Upper lobe of left lung (tissue), 6 donors: ENCODE results near the gene PRR30. TPM values are rescaled to one million over a fixed set of nuclear protein-coding genes. Genes with fewer than 3 reads are reported as not detected.

Source experiments
- ATAC-seq, 2 donors: fragments of 200-7000 bp; cut with Tn5 transposase; one replicate each; pipeline ENCODE4 v1.9.1; 2022; ENCODE audit warnings: mild to moderate bottlenecking in 2 of 2, moderate library complexity in 2 of 2; ENCODE audit not compliant: low FRiP score in 2 of 2
- DNase-seq, 2 donors: peaks; one replicate each; pipeline ENCODE4 v3.0.0-alpha.2; 2019 to 2020
- H3K27ac ChIP-seq, 4 donors: fragments of 200-600 bp; sonication (generic); one replicate each; pipeline ENCODE4 v1.5.1; 2016 to 2019
- H3K27me3 ChIP-seq, 4 donors: fragments of 200-600 bp; sonication (generic); one replicate each; pipeline ENCODE4 v1.5.1; 2017 to 2019
- H3K36me3 ChIP-seq, 4 donors: fragments of 200-600 bp; sonication (generic); one replicate each; pipeline ENCODE4 v1.5.1; 2016 to 2019
- H3K4me1 ChIP-seq, 4 donors: fragments of 200-600 bp; sonication (generic); one replicate each; pipeline ENCODE4 v1.5.1; 2018 to 2019
- H3K4me3 ChIP-seq, 4 donors: fragments of 200-600 bp; sonication (generic); one replicate each; pipeline ENCODE4 v1.5.1; 2017 to 2019; ENCODE audit warnings: mild to moderate bottlenecking in 2 of 4, moderate library complexity in 1 of 4
- H3K9me3 ChIP-seq, 4 donors: fragments of 200-600 bp; sonication (generic); one replicate each; pipeline ENCODE4 v1.5.1; 2018 to 2019
- CTCF ChIP-seq, 6 experiments: fragments of 450-650 bp in 4 of 6; fragments of 200-600 bp in 2 of 6; sonication (generic) in 2 of 6; IDR thresholded peaks; one replicate each; pipeline ENCODE4 v1.5.1; 2016 to 2019; ENCODE audit warnings: antibody characterized with exemption in 6 of 6
- EP300 ChIP-seq, 4 donors: sonication (generic); formaldehyde crosslinking; IDR thresholded peaks; one replicate each; pipeline ENCODE4 v1.5.1; 2017; ENCODE audit warnings: antibody characterized with exemption in 4 of 4, control low read depth in 2 of 4
- POLR2A ChIP-seq, 4 donors: fragments of 450-650 bp; IDR thresholded peaks; one replicate each; pipeline ENCODE4 v1.5.1; 2016 to 2017; ENCODE audit warnings: antibody characterized with exemption in 4 of 4, mild to moderate bottlenecking in 2 of 4
- POLR2AphosphoS5 ChIP-seq, 2 donors: sonication (generic); formaldehyde crosslinking; IDR thresholded peaks; one replicate each; pipeline ENCODE4 v1.5.1; 2017; ENCODE audit warnings: antibody characterized with exemption in 2 of 2
- WGBS, 2 donors: methylation state at CpG; one replicate each; pipeline ENCODE4 v1.1.5; 2017 to 2018; 5-methylcytosine and 5-hydroxymethylcytosine counted together
- total RNA-seq, 6 donors: library from RNA; depleted of rRNA in 4 of 6; stranded (reverse); fragments of >200 nt in 4 of 6; gene quantifications; one replicate each; pipeline versions ENCODE4 v1.1.0 to v1.2.1, GENCODE V29; 2016 to 2021
- donor health status: DM: no; HTN: no; CAD: no; lungs with moderate emphysema.
- donor health status: DM: no; HTN: yes; CAD: no; lungs with severe emphysema.

Gene PRR30
- total RNA-seq, result not detected

- no peak for TF ChIP-seq POLR2A (IDR thresholded peaks at IDR 0.05)
- TF ChIP-seq POLR2AphosphoS5 (IDR thresholded peaks at IDR 0.05), result no peak
- TF ChIP-seq CTCF (IDR thresholded peaks at IDR 0.05), result no peak
- TF ChIP-seq EP300 (IDR thresholded peaks at IDR 0.05), result no peak
- Histone ChIP-seq H3K36me3 (no peaks in the 10 kb centered on the region), H3K9me3 (no peaks in the 10 kb centered on the region), H3K4me1 (no peaks in the 10 kb centered on the region), H3K27me3 (no peaks in the 10 kb centered on the region), H3K4me3 (no peak within 1 kb of the TSS), H3K27ac (no peak within 1 kb of the TSS)
- ATAC-seq, result no peak
- no peak for DNase-seq
- WGBS, 2 donors, result 58 to 79% methylated on average over 2 to 4 of the region's 4 CpGs
These were observed at the start of gene PRR30 for GRCh38 chr2:27139310-27139709. Gene PRR30, minus strand, starts transcription at chr2:27139410. Its CDS starts 1,081 bp downstream, at chr2:27138329.

DNA sequence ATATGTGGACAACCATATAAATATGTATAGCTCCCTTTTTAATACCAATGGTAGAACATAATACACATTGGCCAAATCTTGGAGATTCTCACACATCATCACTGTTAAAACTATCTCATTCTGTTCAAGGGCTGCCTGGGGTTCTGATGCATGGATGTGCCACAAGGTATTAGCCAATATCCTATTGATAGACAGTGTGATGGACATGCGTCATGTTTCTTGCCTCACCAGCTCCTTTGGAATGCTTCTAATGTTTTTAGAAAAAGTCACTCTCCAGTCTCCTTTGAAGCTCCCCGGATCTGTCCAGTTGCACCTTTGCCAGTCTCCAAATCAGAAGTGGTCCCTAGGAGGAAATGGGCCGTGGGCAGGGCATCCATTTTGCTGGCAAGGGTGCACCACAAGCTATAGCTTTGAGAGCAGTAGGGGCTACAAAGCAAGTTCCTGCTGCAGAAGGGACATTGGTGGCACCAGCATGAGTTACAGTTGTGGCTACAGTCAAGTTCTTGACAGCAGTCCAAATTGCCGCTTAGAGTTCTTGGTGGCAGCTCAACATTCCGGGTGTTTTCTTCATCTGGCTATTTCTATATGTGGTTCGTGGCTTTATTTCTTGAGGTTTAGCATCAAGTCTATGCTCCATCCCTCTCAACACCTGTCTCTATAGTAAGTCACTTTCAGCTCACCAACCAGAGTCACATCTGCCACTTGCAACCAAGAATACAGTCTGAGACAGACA, 47.6 kb upstream of the PRR30 start:
- no peak for TF ChIP-seq POLR2AphosphoS5 (IDR thresholded peaks at IDR 0.05)
- TF ChIP-seq POLR2A (IDR thresholded peaks at IDR 0.05), result no peak
- TF ChIP-seq EP300 (IDR thresholded peaks at IDR 0.05), result no peak
- no peak for TF ChIP-seq CTCF (IDR thresholded peaks at IDR 0.05)
- Histone ChIP-seq H3K4me3 (no peak overlapping the region), H3K4me1 (peaks cover 0 to 6% (median 0%) of the 10 kb centered on the region in 4 donors), H3K36me3 (no peaks in the 10 kb centered on the region), H3K27ac (no peak overlapping the region), H3K27me3 (no peaks in the 10 kb centered on the region), H3K9me3 (no peaks in the 10 kb centered on the region)
- DNase-seq, result no peak
- ATAC-seq, result no peak
- 53 to 80% methylated on average over 5 to 6 of the region's 6 CpGs for WGBS, 2 donors

DNA sequence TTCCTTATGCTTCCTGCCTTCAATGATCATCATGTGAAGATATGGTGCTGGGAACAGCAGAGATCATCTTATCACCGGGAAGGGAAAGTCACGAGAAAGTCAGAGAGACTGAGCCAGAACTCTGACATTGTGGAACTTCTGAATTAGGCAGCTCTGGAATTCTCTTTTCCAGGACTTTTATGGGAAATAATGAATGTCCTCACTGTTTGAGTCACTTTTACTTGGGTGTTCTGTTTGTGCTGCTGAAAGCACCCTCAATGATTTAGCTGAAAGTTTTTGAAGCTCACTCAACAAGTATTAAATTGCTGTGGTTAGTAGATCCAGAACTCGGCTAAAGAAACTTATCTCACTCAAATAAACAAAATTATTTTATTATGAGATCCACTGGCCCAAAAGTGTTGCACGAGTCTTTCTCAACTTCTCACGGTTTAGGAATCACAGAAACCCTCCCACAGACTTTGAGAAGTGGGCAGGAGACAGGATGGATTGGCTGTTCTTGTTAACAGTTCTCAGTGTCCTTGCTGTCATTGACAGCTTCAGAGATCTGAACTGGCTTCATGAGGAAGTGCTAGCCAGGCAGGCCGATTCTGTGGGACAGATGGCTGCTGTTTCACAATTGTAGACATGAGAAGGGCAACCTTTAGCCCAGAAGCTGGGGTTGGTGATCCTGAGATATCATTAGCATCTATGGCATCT, 46.3 kb upstream of the PRR30 start:
- Histone ChIP-seq H3K9me3 (no peaks in the 10 kb centered on the region), H3K27me3 (no peaks in the 10 kb centered on the region), H3K36me3 (no peaks in the 10 kb centered on the region), H3K4me3 (no peak overlapping the region), H3K27ac (peak overlapping the region; percentile 9 to 69 (median 52)), H3K4me1 (peaks cover 0 to 8% (median 0%) of the 10 kb centered on the region in 4 donors)
- ATAC-seq (peak; percentile 70 to 81), DNase-seq (peak in 1 of 2 donors; percentile 60)
- TF ChIP-seq POLR2AphosphoS5 (IDR thresholded peaks at IDR 0.05) (peak; percentile 64), POLR2A (IDR thresholded peaks at IDR 0.05) (no peak)
- WGBS, 2 donors, result 31 to 33% methylated on average over 6 of the region's 6 CpGs

GRCh38 chr2:27184115-27184514, 44.9 kb upstream of the PRR30 start:
- Histone ChIP-seq H3K4me1 (peaks cover 0 to 8% (median 0%) of the 10 kb centered on the region in 4 donors), H3K27ac (peak overlapping the region in 2 of 4 donors; percentile 60 to 69), H3K27me3 (no peaks in the 10 kb centered on the region), H3K9me3 (no peaks in the 10 kb centered on the region), H3K4me3 (no peak overlapping the region), H3K36me3 (no peaks in the 10 kb centered on the region)
- ATAC-seq (peak in 1 of 2 donors; percentile 30), DNase-seq (no peak)
- TF ChIP-seq POLR2A (IDR thresholded peaks at IDR 0.05) (no peak), POLR2AphosphoS5 (IDR thresholded peaks at IDR 0.05) (peak; percentile 12 to 16)
- WGBS, 2 donors, result 52 to 63% methylated on average over 3 to 4 of the region's 4 CpGs

DNA sequence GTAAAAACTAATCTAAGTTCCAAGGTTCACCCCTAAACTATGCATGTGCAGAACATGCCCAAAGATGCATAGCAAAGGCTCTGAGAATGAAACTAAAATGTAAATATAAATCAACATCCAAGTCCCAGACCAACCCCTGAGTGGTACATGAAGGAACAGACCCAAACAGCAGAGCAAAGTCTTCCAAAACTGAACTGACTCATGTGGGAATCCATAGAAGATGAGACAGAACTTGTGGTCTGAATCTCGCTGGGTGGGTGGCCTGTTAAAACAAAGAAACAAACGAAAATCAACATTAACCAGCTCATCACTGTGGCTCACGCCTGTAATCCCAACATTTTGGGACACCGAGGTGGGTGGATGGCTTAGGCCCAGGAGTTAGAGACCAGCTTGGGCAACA, 43.1 kb upstream of the PRR30 start:
- 63 to 78% methylated on average over 4 of the region's 4 CpGs for WGBS, 2 donors
- no peaks in the 10 kb centered on the region for H3K9me3 ChIP-seq
- H3K27me3 ChIP-seq, result no peaks in the 10 kb centered on the region
- H3K4me3 ChIP-seq, result no peak overlapping the region
- no peak for TF ChIP-seq CTCF (IDR thresholded peaks at IDR 0.05)
- no peak for TF ChIP-seq POLR2A (IDR thresholded peaks at IDR 0.05)
- TF ChIP-seq POLR2AphosphoS5 (IDR thresholded peaks at IDR 0.05), result no peak
- TF ChIP-seq EP300 (IDR thresholded peaks at IDR 0.05), result no peak
- ATAC-seq, result no peak
- no peaks in the 10 kb centered on the region for H3K36me3 ChIP-seq
- DNase-seq, result no peak
- peak overlapping the region in 1 of 4 donors; percentile 49 for H3K27ac ChIP-seq
- peaks cover 0 to 8% (median 0%) of the 10 kb centered on the region in 4 donors for H3K4me1 ChIP-seq
